NCI-H1930 (cell line): ENCODE measurements around the gene HGS.
A peak's percentile ranks its signal among the peaks of the same experiment; 100 is the strongest.

Source experiments
- DNase-seq, 2 experiments: peaks; one replicate each; lab custom pipeline; 2025; lab: John Stamatoyannopoulos, UW

The HGS gene

DNA sequence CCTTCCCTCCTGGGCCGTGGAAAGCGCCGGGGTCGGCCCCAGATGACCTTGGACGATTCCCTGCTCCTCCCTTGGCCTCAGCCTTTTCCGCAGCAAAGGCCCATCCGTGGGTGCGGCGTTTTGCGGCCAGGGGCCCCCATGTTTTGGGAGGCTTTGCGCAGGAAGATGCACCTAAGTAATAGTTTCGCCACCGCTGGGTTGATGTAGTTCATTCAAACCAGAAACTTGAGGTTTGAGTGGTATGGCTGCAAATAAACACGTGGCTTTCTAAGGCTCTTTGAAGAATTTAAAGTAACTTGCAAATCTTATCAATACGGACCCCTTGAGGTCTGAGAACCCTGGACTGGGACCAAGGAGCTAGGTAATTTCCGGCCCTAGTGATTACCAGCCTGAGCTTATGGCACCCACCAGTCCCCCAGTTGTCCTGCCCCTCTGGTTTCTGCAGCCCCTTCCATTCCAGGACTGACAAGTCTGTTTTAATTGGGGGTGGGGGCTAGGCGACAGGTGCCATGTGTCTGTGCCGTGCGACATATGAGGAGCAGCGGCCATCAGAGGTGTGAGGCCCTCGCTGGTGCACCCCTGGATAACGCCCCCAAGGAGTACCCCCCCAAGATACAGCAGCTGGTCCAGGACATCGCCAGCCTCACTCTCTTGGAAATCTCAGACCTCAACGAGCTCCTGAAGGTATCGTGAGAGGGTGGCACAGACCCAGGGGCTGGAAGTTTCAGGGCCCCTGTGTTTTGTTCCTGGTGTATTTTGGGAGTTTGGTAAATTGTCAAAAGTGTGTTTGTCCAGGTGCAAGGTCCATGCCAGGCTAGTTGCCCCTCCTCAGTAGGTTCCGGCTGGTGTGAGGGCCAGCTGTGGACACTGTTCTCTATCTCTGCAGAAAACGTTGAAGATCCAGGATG lies 20.2 kb downstream of the HGS start:
- DNase-seq, result no peak

DNA sequence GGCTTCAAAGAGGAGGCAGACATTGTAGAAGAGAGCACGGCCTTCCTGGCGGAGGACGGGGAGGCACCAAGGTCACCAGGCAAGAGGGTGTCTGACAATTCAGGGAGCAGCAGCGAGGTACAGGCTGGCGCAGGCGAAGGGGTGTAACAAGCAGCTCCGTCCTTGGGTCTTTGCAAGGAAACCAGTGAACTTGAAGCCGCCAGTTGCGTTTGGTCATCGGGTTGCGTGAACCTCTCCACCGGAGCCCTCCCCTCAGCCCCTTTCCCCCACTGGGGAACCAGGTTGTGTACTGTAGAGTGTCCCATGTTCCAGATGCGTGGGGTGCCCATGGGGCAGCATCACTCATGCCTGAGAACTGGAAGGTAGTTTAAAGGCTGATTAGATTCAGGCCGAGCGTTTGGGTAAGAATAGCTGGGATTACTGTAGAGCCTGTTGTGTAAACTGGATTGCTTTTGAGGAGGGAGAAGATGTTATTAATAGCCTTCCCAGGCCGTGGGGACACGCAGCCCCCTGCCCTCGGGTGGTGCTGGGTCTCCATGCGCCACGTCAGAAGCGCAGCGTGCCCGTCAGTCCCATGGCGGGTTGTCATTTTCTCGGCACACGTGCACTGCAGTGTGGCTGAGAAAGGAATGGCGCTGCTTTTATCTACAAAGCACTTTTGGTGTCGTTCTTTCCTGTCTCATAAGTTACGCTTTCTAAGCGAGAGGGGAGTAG lies 21.9 kb downstream of the HGS start:
- no peak for DNase-seq

DNA sequence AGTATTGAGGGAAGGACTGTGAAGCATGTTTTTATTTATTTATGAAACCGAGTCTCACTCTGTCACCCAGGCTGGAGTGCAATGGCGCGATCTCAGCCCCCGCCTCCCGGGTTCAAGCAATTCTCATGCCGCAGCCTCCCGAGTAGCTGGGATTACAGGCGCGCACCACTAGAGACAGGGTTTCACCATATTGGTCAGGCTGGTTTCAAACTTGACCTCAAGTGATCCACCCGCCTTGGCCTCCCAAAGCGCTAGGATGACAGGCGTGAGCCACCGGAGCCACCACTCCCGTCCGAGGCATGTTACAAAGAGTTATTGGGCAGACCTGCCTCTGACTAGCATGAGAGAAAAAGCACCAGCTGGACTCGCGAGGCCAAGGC lies 22.4 kb downstream of the HGS start:
- DNase-seq, result no peak

DNA sequence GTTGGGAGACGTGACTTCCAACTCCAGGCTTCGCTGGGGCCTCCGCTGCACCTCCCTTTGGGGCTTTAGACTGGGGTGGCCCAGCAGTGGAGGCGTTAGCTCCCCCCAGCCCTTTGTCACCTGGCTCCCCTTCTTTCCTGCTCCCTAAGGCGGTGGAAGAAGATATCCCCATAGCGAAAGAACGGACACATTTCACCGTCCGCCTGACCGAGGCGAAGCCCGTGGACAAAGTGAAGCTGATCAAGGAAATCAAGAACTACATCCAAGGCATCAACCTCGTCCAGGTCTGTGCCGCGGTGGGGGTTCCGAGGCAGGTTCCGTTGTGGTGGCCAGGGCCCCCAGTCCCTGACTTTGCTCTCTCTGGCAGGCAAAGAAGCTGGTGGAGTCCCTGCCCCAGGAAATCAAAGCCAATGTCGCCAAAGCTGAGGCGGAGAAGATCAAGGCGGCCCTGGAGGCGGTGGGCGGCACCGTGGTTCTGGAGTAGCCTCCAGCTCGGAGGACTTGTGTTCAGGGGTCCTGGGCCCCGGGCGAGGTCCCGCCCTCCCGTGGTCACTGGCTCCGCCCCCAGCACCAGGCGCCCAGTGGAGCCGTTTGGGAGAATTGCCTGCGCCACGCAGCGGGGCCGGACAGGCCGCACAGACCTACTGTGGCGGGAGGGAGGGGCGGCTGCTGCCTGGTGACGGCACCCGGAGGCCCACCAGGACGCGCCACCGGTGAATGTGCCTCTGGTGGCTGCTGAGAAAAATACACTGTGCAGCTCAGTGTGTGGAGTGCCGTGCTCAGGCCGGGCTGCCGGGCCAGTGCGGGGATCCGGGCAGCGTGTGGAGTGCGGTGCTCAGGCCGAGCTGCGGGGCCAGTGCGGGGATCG lies 23.2 kb downstream of the HGS start:
- DNase-seq, result no peak

GRCh38 chr17:81707725-81708646 lies 24.2 kb downstream of the HGS start:
- DNase-seq, result no peak

- no peak for DNase-seq
Observed at GRCh38 chr17:81708739-81709185, 25.0 kb downstream of the HGS start.

- DNase-seq, result no peak
Observed at GRCh38 chr17:81710514-81711308, 26.9 kb downstream of the HGS start.

GRCh38 chr17:81711814-81712467 lies 28.1 kb downstream of the HGS start, which contains the start of gene SLC25A10:
Gene SLC25A10 (plus strand): TSS chr17:81712284. CDS start chr17:81712427, 143 bp downstream.
- DNase-seq, result peak; percentile 68 to 90

DNA sequence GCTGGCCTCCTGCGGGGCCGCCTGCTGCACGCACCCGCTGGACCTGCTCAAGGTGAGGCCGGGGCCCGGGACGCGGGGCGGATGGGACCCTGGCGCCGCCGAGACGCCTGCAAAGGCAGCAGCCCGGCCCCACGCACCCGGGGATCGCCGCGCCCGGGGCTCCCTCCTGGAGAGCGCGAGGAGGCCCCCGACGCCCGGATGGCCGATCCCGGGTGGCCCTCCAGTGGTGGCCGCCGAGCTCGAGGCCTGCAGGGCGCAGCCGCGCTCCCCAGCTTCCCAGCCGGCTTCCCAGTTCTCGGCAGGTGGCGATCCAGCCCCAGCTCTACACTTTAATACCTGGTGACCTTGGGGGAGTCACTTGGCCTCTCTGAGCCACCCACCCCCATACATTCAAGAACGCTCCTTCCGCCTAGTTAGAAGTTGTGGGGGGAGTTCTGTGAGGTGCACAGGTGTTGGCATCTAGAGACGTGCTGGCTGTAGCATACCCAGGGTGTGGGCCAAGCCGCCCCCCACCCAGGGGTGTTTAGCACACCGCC lies 28.7 kb downstream of the HGS start:
- DNase-seq, result peak; percentile 28 to 43

DNA sequence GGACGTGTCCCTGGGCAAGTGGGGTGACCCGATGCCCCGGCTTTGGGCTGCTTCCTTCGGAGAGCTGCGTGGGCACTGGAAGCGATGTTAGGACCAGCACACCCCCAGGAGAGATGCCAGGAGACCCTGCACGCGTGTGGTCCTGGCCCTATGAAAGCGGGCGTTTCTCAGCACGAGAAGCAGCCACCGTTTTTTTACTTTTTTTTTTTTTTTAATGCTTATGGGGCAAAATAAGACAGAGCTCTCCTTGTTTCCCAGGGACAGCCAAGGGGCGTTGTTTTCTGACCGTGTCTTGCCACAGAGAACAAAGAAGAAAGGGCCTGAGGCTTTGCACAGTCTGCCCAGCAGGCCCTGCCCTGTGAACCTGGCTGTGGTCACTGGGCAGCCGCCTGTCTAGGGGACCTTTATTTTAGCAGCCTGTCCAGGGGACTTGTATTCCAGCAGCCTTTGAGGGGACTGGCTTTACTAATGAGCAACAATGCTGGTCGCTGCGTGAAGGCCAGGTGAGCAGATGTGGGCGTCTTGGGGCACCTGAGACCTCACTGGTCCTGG lies 29.3 kb downstream of the HGS start:
- DNase-seq, result no peak

DNA sequence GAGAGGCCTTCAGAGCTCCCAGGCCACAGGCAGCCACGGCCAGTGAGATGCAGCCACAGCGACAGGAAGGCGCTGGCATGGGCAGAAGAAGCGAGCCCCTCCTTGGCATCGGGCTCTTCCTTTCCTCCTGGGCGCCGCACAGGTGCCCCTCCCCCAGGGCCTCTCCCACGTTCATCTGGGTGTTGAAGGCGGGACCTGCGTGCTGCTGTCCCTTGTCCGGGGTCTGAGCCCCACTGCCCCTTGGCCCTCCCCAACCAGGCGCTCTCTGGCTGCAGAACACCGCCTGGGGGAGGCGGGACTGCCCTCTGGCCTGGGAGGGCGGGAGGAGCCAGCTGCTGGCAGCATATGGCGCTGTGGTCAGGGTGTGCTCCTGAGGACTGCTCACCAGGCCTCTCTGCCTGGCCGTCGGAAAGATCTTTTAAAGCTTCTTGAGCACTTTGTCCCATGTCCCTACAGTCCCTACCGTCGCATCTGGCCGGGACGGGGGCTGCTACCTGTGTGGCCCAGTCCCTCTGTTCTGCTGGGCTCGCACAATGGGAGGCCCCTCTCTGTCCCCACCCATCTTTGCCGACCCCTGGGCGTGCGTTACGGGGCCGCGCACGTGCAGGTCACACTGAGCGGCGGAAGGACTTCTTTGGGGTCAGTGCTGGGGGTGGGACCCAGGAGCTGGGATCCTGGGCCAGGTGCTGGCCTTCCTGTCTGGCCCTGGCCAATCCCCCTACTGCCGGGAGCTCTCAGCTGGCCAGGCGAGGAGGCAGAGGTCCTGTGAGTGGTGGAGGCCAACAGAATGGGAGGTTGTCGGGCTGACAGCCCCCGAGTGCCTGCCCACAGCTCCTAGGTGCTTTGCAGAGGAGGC lies 30.0 kb downstream of the HGS start:
- DNase-seq, result no peak

DNA sequence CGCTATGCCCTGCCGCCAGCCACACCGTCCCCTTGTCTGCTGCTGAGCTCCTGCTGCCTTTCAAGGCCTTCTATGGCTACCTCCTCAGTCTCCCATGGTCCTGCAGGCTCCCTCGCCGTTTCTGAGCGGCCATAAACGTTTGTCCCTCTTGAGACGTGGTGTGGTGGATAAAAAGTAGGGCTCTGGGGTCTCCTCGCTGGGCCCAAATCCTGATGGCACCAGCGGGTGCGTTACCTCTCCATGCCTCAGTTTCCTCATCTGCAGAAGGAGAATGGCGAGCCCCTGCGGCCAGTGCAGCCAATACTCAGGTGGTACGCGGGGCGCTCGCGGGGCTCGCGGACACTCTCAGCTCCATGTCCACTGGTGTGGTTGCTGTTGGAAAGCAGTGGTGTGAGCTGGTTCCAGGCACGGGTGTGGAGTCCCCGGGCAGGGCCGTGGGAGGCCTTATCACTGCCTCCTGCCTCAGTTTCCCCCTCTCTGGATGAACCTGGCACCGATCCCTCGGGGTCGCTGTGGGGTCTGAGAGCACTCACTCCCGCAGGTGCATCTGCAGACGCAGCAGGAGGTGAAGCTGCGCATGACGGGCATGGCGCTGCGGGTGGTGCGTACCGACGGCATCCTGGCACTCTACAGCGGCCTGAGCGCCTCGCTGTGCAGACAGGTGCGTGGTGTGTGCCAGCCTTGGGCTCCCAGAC lies 30.7 kb downstream of the HGS start:
- DNase-seq, result no peak

GRCh38 chr17:81715107-81715871 lies 31.5 kb downstream of the HGS start:
- DNase-seq, result no peak

DNA sequence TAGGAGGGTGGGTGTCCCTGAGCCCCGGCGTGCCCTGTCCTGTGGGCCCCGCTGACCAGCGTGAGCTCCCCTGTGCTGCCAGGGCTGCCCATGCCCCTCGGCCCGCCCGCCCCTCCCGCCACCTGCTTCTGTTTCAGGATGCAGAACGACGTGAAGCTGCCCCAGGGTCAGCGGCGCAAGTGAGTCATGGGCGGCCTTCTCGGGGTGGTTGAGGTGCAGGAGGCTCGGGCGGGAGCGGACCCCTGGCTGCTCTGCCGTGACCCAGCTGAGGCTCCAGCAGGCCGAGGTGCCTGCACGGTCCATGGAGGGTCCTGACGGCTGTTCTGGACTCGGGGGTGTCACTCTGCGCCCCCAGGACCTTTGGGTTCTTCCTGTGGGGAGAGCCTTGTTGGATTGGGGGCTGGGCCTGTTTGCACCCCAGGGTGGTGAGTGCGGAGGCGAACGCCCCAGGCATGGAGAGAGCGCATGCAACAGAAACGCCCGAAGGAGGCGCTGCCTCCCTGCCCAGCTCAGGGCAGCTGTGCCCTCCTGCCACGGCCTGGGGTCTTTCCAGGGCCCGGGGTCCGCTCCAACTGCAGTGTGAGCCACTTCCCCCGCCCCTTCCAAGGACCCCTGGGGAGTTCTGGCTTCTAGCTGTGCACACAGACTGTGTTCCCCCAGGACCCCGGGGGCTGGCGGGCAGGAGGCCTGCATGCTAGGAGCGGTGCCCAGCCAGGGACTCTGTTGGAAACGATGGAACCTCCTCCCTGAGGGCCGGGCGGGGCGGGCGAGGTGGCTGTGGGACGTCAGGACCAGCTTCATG lies 32.3 kb downstream of the HGS start:
- no peak for DNase-seq

GRCh38 chr17:81716674-81716996 lies 32.8 kb downstream of the HGS start:
- no peak for DNase-seq
